ENCODE data around the gene HPF1.
"Not testable (repeated sequence)": the region's sequence is repeated elsewhere in the genome, so short reads cannot be mapped to it uniquely, and the experiment has no call there.

The HPF1 gene

DNA sequence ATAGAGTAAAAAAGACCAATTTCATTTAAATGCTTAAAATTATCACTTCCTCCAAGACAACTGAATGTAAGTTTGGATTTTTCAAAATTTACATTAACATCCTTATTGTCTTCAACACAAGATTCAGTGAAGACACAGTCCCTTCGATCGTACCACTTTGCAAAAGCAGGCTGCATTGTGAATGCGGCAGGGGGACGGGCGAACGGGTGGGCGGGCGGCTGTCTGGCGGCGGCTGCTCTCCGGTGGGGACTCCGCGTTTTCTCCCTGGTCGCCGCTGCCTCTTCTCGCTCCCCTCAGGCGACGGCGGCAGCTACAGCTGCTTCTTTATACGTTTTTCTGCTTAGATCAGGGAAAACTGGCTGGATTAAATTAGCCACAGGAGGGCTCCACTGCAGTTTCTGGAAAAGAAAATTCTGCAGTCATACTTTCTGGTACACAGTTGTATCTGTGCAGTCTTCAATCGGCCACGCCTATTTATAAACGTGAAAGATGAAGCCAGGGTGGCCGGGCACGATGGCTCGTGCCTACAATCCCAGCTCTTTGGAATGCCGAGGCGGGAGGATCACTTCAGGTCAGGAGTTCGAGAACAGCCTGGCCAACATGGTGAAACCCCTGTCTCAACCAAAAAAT lies 33.9 kb upstream of the HPF1 start:
- peak; percentile 62 for DNase-seq (ENCODE audit: low read depth)
- peak overlapping the region; percentile 34 for H3K4me3 ChIP-seq (ENCODE audit: low read depth, low read length)
- TF ChIP-seq, protein P1, sequence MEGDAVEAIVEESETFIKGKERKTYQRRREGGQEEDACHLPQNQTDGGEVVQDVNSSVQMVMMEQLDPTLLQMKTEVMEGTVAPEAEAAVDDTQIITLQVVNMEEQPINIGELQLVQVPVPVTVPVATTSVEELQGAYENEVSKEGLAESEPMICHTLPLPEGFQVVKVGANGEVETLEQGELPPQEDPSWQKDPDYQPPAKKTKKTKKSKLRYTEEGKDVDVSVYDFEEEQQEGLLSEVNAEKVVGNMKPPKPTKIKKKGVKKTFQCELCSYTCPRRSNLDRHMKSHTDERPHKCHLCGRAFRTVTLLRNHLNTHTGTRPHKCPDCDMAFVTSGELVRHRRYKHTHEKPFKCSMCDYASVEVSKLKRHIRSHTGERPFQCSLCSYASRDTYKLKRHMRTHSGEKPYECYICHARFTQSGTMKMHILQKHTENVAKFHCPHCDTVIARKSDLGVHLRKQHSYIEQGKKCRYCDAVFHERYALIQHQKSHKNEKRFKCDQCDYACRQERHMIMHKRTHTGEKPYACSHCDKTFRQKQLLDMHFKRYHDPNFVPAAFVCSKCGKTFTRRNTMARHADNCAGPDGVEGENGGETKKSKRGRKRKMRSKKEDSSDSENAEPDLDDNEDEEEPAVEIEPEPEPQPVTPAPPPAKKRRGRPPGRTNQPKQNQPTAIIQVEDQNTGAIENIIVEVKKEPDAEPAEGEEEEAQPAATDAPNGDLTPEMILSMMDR (IDR thresholded peaks at IDR 0.05; ENCODE audit: control insufficient read depth, extremely low read depth, insufficient read depth), result peak; percentile 65

DNA sequence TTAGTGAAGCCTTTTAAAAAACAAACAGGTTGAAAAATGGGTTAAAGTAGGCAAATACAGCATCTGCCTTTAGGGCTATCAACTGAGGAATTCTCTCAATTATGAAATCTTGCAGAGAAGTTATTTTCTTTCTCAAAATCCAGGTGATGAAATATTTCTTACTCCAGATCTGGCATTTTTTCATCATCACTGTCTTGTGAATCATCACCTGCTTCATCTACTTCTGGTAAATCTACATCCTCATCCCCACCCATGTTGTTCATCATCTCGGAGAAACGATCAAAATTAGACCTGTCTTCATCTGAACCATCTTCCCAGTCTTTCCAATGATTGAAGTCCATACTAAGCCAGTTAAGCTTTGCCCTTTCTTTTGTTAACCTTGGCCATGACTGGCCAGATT lies 33.3 kb upstream of the HPF1 start:
- no peak for DNase-seq (ENCODE audit: low read depth)
- H3K4me3 ChIP-seq (ENCODE audit: low read depth, low read length), result no peak overlapping the region
- TF ChIP-seq, protein P1 (IDR thresholded peaks at IDR 0.05; ENCODE audit: control insufficient read depth, extremely low read depth, insufficient read depth), result no peak

DNA sequence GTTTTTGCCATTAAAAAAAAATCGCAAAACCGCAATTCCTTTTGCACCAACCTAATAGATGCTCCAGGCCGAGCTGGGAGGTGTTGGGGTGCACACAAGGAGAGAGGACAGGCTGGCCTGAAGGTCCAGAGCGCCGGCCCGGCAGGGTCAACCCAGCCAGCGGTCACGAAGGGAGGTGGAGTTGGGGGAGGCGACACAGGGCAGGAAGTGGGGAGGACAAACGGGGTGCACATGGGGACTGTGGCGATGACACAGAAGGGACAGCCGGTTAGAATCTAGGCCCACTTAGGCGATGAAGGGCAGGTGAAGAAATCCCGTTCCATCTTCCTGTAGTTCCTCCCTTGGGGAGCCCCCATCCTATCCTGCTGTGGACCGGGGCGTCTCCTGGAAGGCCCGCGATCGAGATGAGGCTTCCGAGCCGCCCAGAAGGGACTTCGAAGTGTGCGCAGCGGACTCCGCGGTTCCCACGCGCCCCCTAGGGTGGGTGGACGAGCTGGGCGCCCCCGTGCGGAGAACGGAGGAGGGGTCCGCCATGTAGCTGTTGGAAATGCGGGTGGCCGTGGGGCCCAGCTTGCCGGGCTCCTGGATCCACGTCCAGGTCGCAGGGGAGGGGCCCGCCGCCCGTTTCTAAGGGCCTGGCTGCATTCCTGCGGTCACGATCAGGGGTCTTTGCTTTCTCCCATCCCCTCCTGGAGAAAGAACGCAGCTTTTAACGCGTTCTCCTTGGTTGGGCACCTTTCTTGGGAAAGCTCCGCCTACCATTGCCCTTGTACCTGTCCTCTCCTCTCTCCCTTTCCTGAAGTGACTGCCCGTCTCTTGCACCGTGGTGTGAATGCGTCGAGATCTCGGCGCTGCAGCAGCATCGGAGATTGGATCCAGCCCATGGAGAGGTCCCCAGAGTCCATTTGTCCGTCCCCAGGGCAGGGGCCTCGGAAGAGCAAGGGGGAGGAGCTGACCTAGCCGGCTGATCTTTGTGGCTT lies 17.0 kb upstream of the HPF1 start:
- H3K4me3 ChIP-seq (ENCODE audit: low read depth, low read length), result no peak overlapping the region
- TF ChIP-seq, protein P1 (IDR thresholded peaks at IDR 0.05; ENCODE audit: control insufficient read depth, extremely low read depth, insufficient read depth), result no peak
- no peak for DNase-seq (ENCODE audit: low read depth)

DNA sequence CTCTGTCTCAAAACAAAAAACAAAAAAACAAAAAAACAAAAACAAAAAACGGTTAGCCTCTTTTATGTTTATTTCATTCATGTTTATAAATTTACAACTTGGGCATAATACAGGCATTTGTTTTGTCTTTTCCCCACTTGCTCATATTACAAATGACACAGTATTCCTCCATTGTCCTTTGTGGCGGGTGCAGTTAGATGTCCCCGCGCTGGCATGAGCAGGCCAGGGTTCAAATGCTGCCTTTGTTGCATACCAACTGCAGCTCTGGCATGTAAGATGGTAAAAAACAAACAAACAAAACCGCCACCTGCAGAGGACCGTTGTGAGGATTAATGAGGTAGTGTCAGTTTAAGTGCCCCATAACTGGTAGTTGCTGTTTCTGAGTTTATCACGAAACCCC lies 16.1 kb upstream of the HPF1 start:
- H3K4me3 ChIP-seq (ENCODE audit: low read depth, low read length), result no peak overlapping the region
- no peak for DNase-seq (ENCODE audit: low read depth)
- TF ChIP-seq, protein P1 (IDR thresholded peaks at IDR 0.05; ENCODE audit: control insufficient read depth, extremely low read depth, insufficient read depth), result no peak

DNA sequence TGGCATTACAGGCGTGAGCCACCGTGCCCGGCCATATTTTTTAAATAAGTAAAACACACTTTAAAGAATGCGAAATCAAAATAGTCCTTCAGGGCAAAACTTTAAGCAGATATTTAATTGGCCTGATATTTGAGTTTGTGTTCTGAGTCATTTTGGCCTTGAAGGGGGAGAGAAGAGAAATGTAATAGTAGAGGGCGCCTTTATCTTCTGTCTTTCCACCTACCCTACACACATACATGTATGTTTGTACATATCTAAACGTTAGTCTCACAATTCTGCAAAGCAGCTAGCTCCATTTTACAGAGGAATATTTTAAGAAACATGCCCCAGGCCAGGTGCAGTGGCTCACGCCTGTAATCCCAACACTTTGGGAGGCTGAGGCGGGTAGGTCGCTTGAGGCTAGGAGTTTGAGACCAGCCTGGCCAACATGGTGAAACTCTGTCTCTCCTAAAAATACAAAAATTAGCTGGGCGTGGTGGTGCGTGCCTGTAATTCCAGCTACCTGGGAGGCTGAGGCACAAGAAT lies 13.9 kb upstream of the HPF1 start:
- not testable (repeated sequence) for DNase-seq (ENCODE audit: low read depth); H3K4me3 ChIP-seq (ENCODE audit: low read depth, low read length)

DNA sequence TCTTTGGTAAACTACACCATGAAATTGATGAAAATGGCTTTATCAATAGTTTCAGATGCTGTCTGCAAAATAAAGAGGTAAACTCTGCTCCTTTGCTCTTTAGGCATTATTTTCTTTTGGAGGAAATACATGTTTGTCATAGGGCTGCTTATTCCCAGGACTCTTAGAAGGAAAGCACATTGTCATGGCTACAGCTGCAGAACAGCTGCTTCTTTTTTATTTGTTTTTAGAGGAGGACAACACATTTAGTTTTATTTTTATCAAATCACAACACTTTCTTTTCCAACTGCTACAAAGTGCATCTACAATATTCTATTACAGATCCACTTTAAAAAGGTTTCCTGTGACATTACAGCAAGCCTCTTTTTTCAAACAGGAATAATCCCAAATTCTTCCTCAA lies 12.7 kb upstream of the HPF1 start:
- no peak for DNase-seq (ENCODE audit: low read depth)
- TF ChIP-seq, protein P1 (IDR thresholded peaks at IDR 0.05; ENCODE audit: control insufficient read depth, extremely low read depth, insufficient read depth), result no peak
- H3K4me3 ChIP-seq (ENCODE audit: low read depth, low read length), result no peak overlapping the region

DNA sequence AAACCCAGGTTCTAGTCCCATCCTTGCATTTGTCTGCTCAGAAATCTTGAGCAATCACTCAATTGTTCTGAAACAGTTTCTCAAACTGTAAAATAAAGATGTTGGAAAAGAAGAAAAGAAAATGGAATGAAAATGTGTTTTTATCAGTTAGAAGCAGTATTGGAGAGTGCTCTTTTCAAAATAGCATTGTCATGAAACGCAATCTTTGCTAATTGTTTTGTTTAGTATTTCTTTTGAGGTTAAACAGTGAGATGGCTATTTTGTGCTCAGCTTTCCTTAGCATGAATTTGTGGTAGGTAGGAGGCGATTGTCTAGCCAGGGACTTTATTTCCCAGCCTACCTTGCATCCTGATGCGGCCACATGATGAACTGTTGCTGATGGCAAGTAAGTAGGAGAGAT lies 10.6 kb upstream of the HPF1 start:
- TF ChIP-seq, protein P1 (IDR thresholded peaks at IDR 0.05; ENCODE audit: control insufficient read depth, extremely low read depth, insufficient read depth), result no peak
- DNase-seq (ENCODE audit: low read depth), result no peak

More for the DNA sequence above, 10.6 kb upstream of the HPF1 start:
- H3K4me3 ChIP-seq (ENCODE audit: low read depth, low read length), result no peak overlapping the region

Measured in LNCaP clone FGC (cell line).